ENCODE measurements around the gene MMP28. TPM values are rescaled to one million over a fixed set of nuclear protein-coding genes. Genes with fewer than 3 reads are reported as not detected.
A peak's percentile ranks its signal among the peaks of the same experiment; 100 is the strongest.

MMP28 gene
- total and polyA plus RNA-seq, 2 donors (not counting 1 experiment from before 2014, with no cell fraction given) = 0.15 to 2.0 TPM

DNA sequence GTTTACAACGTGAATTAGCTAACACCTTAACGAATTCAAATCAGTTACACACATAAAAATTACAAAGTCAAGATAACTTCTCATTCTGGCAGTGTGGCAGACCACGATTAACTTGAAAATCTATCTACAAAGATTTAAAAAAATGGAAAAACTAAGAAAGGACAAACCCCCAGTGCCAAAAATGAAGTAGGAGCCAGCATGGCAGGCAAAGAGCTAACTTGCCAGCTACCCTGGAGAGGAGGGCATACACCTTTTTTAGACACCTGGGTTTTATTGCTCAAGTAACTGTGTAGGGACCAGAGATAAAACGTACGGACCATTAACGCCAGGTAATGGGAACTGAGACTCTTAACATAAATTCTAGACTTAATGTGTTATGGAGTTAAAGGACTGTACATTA lies 16.3 kb upstream of the MMP28 start:
- WGBS (ENCODE audit: insufficient coverage) = 71% methylated on average over 1 of the region's 6 CpGs
- Histone ChIP-seq H3K27ac (ENCODE audit: low read length in 2 of 2) (no peak overlapping the region), H3K4me1 (ENCODE audit: control insufficient read depth in 2 of 2, insufficient read depth in 2 of 2, low read length in 2 of 2) (peaks cover 29% of the 10 kb centered on the region in 2 donors), H3K9ac (ENCODE audit: low read length) (no peak overlapping the region), H3K36me3 (replicated peaks in 1 of 2; ENCODE audit: control extremely low read depth in 1 of 2, control insufficient read depth in 1 of 2, extremely low read depth in 1 of 2, insufficient read depth in 2 of 2, low read length in 1 of 2) (peaks cover 3 to 8% of the 10 kb centered on the region in 2 experiments), H3K79me2 (ENCODE audit: control insufficient read depth, insufficient read depth, low read length) (peaks cover 73% of the 10 kb centered on the region), H3K9me3 (ENCODE audit: control extremely low read depth in 1 of 3, control insufficient read depth in 2 of 3, insufficient read depth in 1 of 3, low read length in 2 of 3) (no peaks in the 10 kb centered on the region), H3K27me3 (replicated peaks in 1 of 4; ENCODE audit: control extremely low read depth in 1 of 4, control insufficient read depth in 3 of 4, insufficient read depth in 4 of 4, low read length in 3 of 4) (no peaks in the 10 kb centered on the region), H2AFZ (ENCODE audit: insufficient read depth, low read depth, low read length, poor library complexity, severe bottlenecking) (no peak overlapping the region), H4K20me1 (ENCODE audit: control insufficient read depth, insufficient read depth, low read length, poor library complexity, severe bottlenecking) (peaks cover 50% of the 10 kb centered on the region), H3K4me2 (replicated peaks; ENCODE audit: low read depth, low read length, poor library complexity, severe bottlenecking) (peak overlapping the region; percentile 17), H3K4me3 (ENCODE audit: control extremely low read depth in 1 of 5, extremely low read depth in 1 of 5, insufficient read depth in 1 of 5, low read depth in 2 of 5, low read length in 4 of 5) (no peak overlapping the region)
- Mint-ChIP-seq H3K27me3 (no peaks in the 10 kb centered on the region), H3K4me1 (peaks cover 61% of the 10 kb centered on the region), H3K4me3 (peak overlapping the region; percentile 6), H3K27ac (no peak overlapping the region), H3K9me3 (ENCODE audit: insufficient read depth) (no peaks in the 10 kb centered on the region)
- ChIA-PET POLR2A (no interaction called here), CTCF (interaction anchor here (1.1 to 8.7 kb wide), 2 partner anchors 19 to 44 kb away, joined by 3 to 349 read pairs; no protein-coding TSS in a partner anchor)
- ATAC-seq (ENCODE audit: low read depth) = no peak
- TF ChIP-seq EZH2 (IDR thresholded peaks at IDR 0.05; ENCODE audit: borderline replicate concordance, insufficient read depth, low read depth, low read length, poor library complexity, severe bottlenecking) = no peak
- TF ChIP-seq, protein P1, sequence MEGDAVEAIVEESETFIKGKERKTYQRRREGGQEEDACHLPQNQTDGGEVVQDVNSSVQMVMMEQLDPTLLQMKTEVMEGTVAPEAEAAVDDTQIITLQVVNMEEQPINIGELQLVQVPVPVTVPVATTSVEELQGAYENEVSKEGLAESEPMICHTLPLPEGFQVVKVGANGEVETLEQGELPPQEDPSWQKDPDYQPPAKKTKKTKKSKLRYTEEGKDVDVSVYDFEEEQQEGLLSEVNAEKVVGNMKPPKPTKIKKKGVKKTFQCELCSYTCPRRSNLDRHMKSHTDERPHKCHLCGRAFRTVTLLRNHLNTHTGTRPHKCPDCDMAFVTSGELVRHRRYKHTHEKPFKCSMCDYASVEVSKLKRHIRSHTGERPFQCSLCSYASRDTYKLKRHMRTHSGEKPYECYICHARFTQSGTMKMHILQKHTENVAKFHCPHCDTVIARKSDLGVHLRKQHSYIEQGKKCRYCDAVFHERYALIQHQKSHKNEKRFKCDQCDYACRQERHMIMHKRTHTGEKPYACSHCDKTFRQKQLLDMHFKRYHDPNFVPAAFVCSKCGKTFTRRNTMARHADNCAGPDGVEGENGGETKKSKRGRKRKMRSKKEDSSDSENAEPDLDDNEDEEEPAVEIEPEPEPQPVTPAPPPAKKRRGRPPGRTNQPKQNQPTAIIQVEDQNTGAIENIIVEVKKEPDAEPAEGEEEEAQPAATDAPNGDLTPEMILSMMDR (IDR thresholded peaks at IDR 0.05) = no peak
- intact Hi-C loops (cut with micrococcal nuclease) = no loop called here
- no peak for DNase-seq

DNA sequence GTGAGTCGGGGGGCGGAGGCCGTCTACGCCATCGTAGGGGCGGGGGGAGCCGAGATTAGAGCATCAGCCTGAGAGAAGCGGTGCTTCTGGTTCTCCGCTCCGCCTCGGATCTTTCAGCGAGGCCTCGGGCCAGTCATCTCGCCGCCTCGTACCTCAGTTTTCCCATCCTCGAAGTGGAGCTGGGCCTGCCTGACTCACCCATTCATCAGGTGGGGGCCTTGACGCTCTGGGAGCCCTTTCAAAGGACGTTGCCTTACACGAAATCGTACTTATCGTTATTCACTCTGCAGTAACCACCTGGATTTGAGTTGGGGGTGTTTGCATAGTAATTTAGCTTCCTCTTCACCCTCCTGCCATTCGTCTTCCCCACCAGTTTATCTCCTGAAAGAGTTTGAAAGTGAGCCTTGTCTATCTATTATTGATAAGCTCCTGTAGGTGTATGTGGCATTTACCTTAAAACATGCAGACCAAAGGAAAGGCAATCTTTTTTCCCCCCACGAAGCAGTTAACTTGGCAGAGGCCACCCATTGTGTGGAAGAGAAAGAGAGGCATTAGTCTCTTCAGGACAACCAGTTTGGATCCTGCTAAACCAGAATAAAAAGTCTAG lies 14.5 kb upstream of the MMP28 start:
- Histone ChIP-seq H3K9me3 (ENCODE audit: control extremely low read depth in 1 of 3, control insufficient read depth in 2 of 3, insufficient read depth in 1 of 3, low read length in 2 of 3) (no peaks in the 10 kb centered on the region), H3K36me3 (replicated peaks in 1 of 2; ENCODE audit: control extremely low read depth in 1 of 2, control insufficient read depth in 1 of 2, extremely low read depth in 1 of 2, insufficient read depth in 2 of 2, low read length in 1 of 2) (no peaks in the 10 kb centered on the region), H3K4me2 (replicated peaks; ENCODE audit: low read depth, low read length, poor library complexity, severe bottlenecking) (peak overlapping the region; percentile 85), H3K4me1 (ENCODE audit: control insufficient read depth in 2 of 2, insufficient read depth in 2 of 2, low read length in 2 of 2) (peaks cover 29% of the 10 kb centered on the region in 2 donors), H4K20me1 (ENCODE audit: control insufficient read depth, insufficient read depth, low read length, poor library complexity, severe bottlenecking) (peaks cover 41% of the 10 kb centered on the region), H3K4me3 (ENCODE audit: control extremely low read depth in 1 of 5, extremely low read depth in 1 of 5, insufficient read depth in 1 of 5, low read depth in 2 of 5, low read length in 4 of 5) (peak overlapping the region; percentile 67 to 91 (median 88)), H3K9ac (ENCODE audit: low read length) (peak overlapping the region; percentile 97), H3K79me2 (ENCODE audit: control insufficient read depth, insufficient read depth, low read length) (peaks cover 56% of the 10 kb centered on the region), H2AFZ (ENCODE audit: insufficient read depth, low read depth, low read length, poor library complexity, severe bottlenecking) (peak overlapping the region; percentile 60), H3K27me3 (replicated peaks in 1 of 4; ENCODE audit: control extremely low read depth in 1 of 4, control insufficient read depth in 3 of 4, insufficient read depth in 4 of 4, low read length in 3 of 4) (no peaks in the 10 kb centered on the region), H3K27ac (ENCODE audit: low read length in 2 of 2) (peak overlapping the region; percentile 91 to 93)
- DNase-seq (no peak), ATAC-seq (ENCODE audit: low read depth) (no peak)
- Mint-ChIP-seq H3K9me3 (ENCODE audit: insufficient read depth) (no peaks in the 10 kb centered on the region), H3K4me3 (peak overlapping the region; percentile 92), H3K4me1 (peaks cover 47% of the 10 kb centered on the region), H3K27me3 (no peaks in the 10 kb centered on the region), H3K27ac (peak overlapping the region; percentile 97)
- TF ChIP-seq EZH2 (IDR thresholded peaks at IDR 0.05; ENCODE audit: borderline replicate concordance, insufficient read depth, low read depth, low read length, poor library complexity, severe bottlenecking) = no peak
- TF ChIP-seq, protein P1 (IDR thresholded peaks at IDR 0.05) = no peak
- 0% methylated on average over 17 of the region's 24 CpGs for WGBS (ENCODE audit: insufficient coverage)
- POLR2A ChIA-PET = interaction anchor here (1.4 to 2.8 kb wide), 4 partner anchors 10 to 231 kb away, joined by 3 to 33 read pairs (median 8); partner anchors contain the start of gene PEX12
- intact Hi-C loops (cut with micrococcal nuclease) = loop anchor here (1.0 to 10.0 kb wide), 4 partner anchors 46 to 242 kb away; partner anchors contain the start of gene AP2B1
- CTCF ChIA-PET = interaction anchor here (0.6 to 8.7 kb wide), 8 partner anchors 10 to 197 kb away, joined by 3 to 349 read pairs (median 6); partner anchors contain the start of gene C17orf50
